WERI-Rb-1 (cell line): ENCODE measurements around the gene AP5Z1.
A peak's percentile ranks its signal among the peaks of the same experiment; 100 is the strongest.

Experiments
- DNase-seq: peaks from one replicate; pipeline ENCODE4 v3.0.0-alpha.2; 2020
- H3K27ac ChIP-seq: fragments of 250-450 bp; sonication (Bioruptor Pico); 2 replicates; pipeline ENCODE4 v1.5.1; 2020; ENCODE audit warnings: mild to moderate bottlenecking, moderate library complexity
- H3K27me3 ChIP-seq: fragments of 250-450 bp; sonication (Bioruptor Pico); 2 replicates; pipeline ENCODE4 v1.5.1; 2021; ENCODE audit warnings: mild to moderate bottlenecking, low read depth, moderate library complexity; ENCODE audit not compliant: insufficient read depth, severe bottlenecking
- H3K36me3 ChIP-seq: fragments of 250-450 bp; sonication (Bioruptor Pico); 2 replicates; pipeline ENCODE4 v1.5.1; 2020; ENCODE audit warnings: mild to moderate bottlenecking, moderate library complexity
- H3K4me3 ChIP-seq: 2 replicates; pipeline ENCODE4 v1.5.1; 2011; ENCODE audit warnings: low read depth, mild to moderate bottlenecking, control low read depth, low read length
- H3K9me3 ChIP-seq: fragments of 250-450 bp; sonication (Bioruptor Pico); 2 replicates; pipeline ENCODE4 v1.5.1; 2021; ENCODE audit warnings: mild to moderate bottlenecking, moderate library complexity; ENCODE audit not compliant: severe bottlenecking
- CTCF ChIP-seq: IDR thresholded peaks from 2 replicates; pipeline ENCODE4 v1.5.1; 2011; ENCODE audit warnings: low read depth, mild to moderate bottlenecking, control low read depth, inconsistent platforms, low read length

AP5Z1 gene

GRCh38 chr7:4775250-4775847 lies at the start of gene AP5Z1:
Gene AP5Z1, plus strand, starts transcription at chr7:4775623. Its CDS starts 93 bp downstream, at chr7:4775716.
- Histone ChIP-seq H3K27ac (peak within 1 kb of the TSS; percentile 69), H3K36me3 (no peaks in the 10 kb centered on the region), H3K9me3 (no peaks in the 10 kb centered on the region), H3K27me3 (no peaks in the 10 kb centered on the region), H3K4me3 (peak within 1 kb of the TSS; percentile 99)
- no peak for TF ChIP-seq CTCF
- DNase-seq: peak; percentile 95

DNA sequence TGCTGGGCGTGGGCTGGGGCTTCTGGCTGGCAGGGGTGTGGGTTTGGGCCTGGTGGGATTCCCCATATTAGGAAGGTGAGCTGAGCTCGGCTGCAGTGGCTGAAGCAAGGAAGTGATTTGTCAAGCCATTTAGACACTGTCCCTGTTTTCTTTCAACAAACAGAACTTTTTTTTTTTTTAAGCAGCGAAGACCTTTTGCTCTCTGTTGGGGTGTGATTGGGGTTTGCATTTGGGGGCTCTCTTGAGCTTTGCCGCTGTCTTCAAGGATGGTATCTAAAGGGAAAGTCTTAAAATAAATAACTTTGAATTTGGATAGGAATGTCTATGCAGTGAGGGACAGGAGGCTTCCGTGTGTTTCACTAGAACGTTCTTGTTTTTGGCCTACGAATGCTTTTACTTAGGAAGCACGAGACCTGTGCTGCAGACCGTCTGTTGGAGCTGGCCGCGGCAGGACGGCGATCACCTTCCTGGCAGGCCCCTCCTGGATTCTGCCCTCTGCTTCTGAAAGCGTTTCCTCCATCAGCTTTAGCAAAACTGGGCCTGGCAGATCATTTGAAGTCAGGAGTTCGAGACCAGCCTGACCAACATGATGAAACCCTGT lies 49.5 kb upstream of the AP5Z1 start:
- Histone ChIP-seq H3K9me3 (no peaks in the 10 kb centered on the region), H3K4me3 (no peak overlapping the region), H3K27ac (no peak overlapping the region), H3K36me3 (peaks cover 7% of the 10 kb centered on the region; the same call in 1 of the 2 replicates), H3K27me3 (no peaks in the 10 kb centered on the region)
- no peak for DNase-seq
- TF ChIP-seq CTCF: no peak

DNA sequence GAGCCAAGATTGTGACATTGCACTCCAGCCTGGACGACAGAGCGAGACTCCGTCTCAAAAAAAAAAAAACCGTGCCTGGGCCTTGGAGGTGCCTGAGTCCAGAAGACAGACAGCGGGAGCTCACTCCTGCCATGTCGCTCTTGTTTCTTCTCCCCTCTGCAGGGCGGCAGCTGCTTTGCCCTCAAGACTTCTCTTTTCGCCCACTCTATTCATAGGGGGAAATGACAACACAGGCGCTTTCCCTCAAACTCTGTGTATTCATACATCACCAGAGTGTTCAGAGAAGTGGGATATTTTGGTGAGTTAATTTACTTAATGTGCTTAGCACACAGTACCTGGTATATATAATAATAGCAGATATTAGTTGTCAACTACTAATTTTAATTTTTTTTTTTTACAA lies 48.9 kb upstream of the AP5Z1 start:
- Histone ChIP-seq H3K9me3 (no peaks in the 10 kb centered on the region), H3K27ac (no peak overlapping the region), H3K36me3 (peaks cover 7% of the 10 kb centered on the region; the same call in 1 of the 2 replicates), H3K27me3 (no peaks in the 10 kb centered on the region), H3K4me3 (no peak overlapping the region)
- DNase-seq: no peak
- TF ChIP-seq CTCF: no peak

GRCh38 chr7:4727914-4728705 lies 47.3 kb upstream of the AP5Z1 start:
- peaks cover 3% of the 10 kb centered on the region for H3K36me3 ChIP-seq

GRCh38 chr7:4729266-4729665 lies 46.2 kb upstream of the AP5Z1 start:
- Histone ChIP-seq H3K4me3 (no peak overlapping the region), H3K36me3 (peaks cover 6% of the 10 kb centered on the region), H3K9me3 (no peaks in the 10 kb centered on the region), H3K27me3 (no peaks in the 10 kb centered on the region), H3K27ac (no peak overlapping the region)
- no peak for DNase-seq
- TF ChIP-seq CTCF: no peak

More at GRCh38 chr7:4727914-4728705, 47.3 kb upstream of the AP5Z1 start:
- no peaks in the 10 kb centered on the region for H3K27me3 ChIP-seq
- TF ChIP-seq CTCF: no peak
- no peak overlapping the region for H3K4me3 ChIP-seq
- H3K9me3 ChIP-seq: no peaks in the 10 kb centered on the region
- H3K27ac ChIP-seq: peak overlapping the region; percentile 51
- peak; percentile 18 for DNase-seq
